Testis (tissue), 2 donors: Measurements from ENCODE around the gene PDGFRB.

Experiments used
- CTCF ChIP-seq, 3 experiments: fragments of 450-650 bp in 2 of 3; fragments of 200-600 bp in 1 of 3; sonication (generic) in 1 of 3; IDR thresholded peaks; one replicate each; pipeline ENCODE4 v1.5.1; 2016 to 2019; ENCODE audit warnings: antibody characterized with exemption in 3 of 3, mild to moderate bottlenecking in 2 of 3, moderate library complexity in 1 of 3
- POLR2A ChIP-seq: fragments of 450-650 bp; IDR thresholded peaks from one replicate; pipeline ENCODE4 v1.6.1; 2017; ENCODE audit warnings: antibody characterized with exemption, mild to moderate bottlenecking, moderate library complexity

- no peak for TF ChIP-seq CTCF (IDR thresholded peaks at IDR 0.05)
- TF ChIP-seq POLR2A = no peak
Measured at GRCh38 chr5:150135557-150136304, 19.9 kb downstream of the PDGFRB start.
